ENCODE measurements around the gene AK1.

DNA sequence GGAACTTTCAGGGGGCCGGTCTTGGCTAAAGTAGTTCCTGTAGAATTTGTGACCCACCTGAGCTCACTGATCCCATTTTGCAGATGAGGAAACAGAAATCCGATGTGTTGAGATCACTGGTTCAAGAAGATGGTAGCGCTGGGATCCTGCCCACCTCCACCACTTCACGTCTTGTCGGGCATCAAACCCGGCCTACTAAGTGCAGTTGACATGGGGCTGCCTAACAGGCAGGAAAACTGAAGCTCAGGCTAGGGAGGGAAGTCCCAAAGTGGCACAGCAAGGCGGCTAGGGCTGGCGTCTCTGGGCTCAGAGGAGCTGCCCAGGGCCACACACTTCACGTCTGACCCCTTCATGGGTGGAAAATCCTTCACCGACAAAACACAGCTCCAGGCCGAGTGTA, 22.5 kb downstream of the AK1 start:
- TF ChIP-seq TEAD4 (CRISPR knock-in tag; IDR thresholded peaks at IDR 0.05), result no peak
- TF ChIP-seq PRDM15 (CRISPR knock-in tag; IDR thresholded peaks at IDR 0.05), result no peak
- TF ChIP-seq, protein P1, sequence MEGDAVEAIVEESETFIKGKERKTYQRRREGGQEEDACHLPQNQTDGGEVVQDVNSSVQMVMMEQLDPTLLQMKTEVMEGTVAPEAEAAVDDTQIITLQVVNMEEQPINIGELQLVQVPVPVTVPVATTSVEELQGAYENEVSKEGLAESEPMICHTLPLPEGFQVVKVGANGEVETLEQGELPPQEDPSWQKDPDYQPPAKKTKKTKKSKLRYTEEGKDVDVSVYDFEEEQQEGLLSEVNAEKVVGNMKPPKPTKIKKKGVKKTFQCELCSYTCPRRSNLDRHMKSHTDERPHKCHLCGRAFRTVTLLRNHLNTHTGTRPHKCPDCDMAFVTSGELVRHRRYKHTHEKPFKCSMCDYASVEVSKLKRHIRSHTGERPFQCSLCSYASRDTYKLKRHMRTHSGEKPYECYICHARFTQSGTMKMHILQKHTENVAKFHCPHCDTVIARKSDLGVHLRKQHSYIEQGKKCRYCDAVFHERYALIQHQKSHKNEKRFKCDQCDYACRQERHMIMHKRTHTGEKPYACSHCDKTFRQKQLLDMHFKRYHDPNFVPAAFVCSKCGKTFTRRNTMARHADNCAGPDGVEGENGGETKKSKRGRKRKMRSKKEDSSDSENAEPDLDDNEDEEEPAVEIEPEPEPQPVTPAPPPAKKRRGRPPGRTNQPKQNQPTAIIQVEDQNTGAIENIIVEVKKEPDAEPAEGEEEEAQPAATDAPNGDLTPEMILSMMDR (IDR thresholded peaks at IDR 0.05), result no peak
- TF ChIP-seq AFF4 (CRISPR knock-in tag; IDR thresholded peaks at IDR 0.05; ENCODE audit: borderline replicate concordance), result no peak
- TF ChIP-seq TP53 (CRISPR knock-in tag; IDR thresholded peaks at IDR 0.05), result no peak
- no peak for TF ChIP-seq NFYB (CRISPR knock-in tag; conservative IDR thresholded peaks at IDR 0.05; ENCODE audit: low read depth)
- TF ChIP-seq, protein P2, sequence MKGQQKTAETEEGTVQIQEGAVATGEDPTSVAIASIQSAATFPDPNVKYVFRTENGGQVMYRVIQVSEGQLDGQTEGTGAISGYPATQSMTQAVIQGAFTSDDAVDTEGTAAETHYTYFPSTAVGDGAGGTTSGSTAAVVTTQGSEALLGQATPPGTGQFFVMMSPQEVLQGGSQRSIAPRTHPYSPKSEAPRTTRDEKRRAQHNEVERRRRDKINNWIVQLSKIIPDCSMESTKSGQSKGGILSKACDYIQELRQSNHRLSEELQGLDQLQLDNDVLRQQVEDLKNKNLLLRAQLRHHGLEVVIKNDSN (CRISPR knock-in tag; IDR thresholded peaks at IDR 0.05), result no peak
- no peak for TF ChIP-seq GABPB1 (CRISPR knock-in tag; IDR thresholded peaks at IDR 0.05)
- TF ChIP-seq RELA (CRISPR knock-in tag; IDR thresholded peaks at IDR 0.05; ENCODE audit: borderline replicate concordance), result no peak
